Activated gamma-delta T cell treated with Interleukin-2 at 50 U/mL for 16 hours (primary cell): ENCODE measurements around the gene REV1.

Experiments
- DNase-seq: peaks from one replicate; pipeline ENCODE4 v3.0.0-alpha.2; 2020

REV1 gene

GRCh38 chr2:99444222-99444621 is 45.6 kb downstream of the REV1 start:
- no peak for DNase-seq

GRCh38 chr2:99442837-99443236 is 47.0 kb downstream of the REV1 start:
- no peak for DNase-seq

- DNase-seq: no peak
Observed at GRCh38 chr2:99439971-99440505, 49.8 kb downstream of the REV1 start.

DNA sequence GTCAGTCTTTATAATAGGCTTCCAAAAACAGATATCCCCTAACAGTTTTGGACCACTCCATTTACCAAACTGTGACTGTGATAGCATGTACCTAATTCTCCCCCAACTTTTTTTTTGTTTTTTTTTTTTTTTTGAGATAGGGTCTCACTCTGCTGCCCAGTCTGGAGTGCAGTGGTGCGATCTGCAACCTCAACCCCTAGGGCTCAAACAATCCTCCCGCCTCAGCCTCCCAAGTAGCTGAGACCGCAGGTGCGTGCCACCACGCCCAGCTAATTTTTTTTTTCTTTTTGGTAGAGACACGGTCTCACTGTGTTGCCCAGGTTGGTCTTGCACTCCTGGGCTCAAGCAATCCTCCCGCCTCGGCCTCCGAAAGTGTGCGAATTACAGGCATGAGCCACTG is 52.9 kb downstream of the REV1 start:
- no peak for DNase-seq

DNA sequence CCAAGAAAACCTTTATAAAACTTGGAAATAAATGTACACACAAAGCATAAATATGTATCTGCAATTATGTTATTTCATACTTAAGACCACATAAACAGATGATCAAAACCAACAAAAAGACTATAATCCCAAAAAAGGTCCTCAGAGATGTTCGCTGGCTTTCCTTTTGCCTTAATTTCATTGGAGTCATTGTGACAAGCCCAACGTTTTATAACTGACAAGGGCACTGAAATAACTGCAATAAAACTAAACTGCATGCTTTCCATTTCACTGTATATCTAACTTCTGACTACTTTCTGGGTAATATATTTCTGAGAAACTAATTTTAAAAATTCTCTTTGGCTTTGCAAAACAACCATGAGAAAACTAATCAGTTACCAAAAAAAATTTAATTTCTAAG is 56.5 kb downstream of the REV1 start:
- DNase-seq: no peak

- DNase-seq: no peak
Observed at GRCh38 chr2:99431587-99432275, 58.1 kb downstream of the REV1 start.

- DNase-seq: no peak
Observed at GRCh38 chr2:99430614-99431291, 59.1 kb downstream of the REV1 start.

- no peak for DNase-seq
Observed at GRCh38 chr2:99425022-99425421, 64.8 kb downstream of the REV1 start.

DNA sequence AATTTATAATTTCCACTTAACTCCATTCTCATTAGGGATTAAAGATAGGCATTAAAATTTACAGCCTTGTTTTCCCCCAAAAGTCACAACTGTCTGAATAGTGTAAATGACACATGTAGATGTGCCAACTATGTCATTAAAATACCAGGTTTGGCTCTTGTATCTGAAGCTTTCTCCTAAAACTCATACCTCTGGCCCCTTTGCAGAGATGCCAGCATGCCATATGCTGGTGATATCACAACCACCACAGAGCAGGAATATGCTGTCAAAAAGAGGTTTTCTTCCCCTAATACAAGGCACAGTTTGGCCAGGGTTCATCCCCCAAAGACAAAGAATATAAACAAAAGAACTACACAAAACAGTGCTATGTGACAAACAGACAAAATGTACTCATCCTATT is 65.4 kb downstream of the REV1 start:
- DNase-seq: no peak

DNA sequence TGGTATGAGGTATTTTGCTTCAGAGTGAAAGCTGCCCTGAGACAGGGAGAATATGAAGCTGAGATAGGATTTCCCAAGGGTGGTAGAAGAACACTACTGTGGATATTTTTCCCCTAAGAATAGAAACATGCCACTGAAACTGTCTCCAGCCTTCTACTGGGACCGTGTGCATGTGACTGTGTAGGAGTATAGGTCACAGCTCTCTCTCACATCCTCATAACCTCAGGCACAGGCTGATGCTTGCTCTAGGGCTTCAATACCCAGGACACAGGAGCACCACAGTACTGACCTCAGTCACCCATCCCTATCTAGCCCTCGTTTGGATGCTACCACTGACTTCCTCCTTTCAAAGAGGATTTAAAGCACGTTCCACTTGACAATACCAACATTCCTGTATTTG is 67.2 kb downstream of the REV1 start:
- no peak for DNase-seq

GRCh38 chr2:99421469-99421868 is 68.3 kb downstream of the REV1 start:
- no peak for DNase-seq

- no peak for DNase-seq
Observed at GRCh38 chr2:99420751-99421299, 69.0 kb downstream of the REV1 start.

DNA sequence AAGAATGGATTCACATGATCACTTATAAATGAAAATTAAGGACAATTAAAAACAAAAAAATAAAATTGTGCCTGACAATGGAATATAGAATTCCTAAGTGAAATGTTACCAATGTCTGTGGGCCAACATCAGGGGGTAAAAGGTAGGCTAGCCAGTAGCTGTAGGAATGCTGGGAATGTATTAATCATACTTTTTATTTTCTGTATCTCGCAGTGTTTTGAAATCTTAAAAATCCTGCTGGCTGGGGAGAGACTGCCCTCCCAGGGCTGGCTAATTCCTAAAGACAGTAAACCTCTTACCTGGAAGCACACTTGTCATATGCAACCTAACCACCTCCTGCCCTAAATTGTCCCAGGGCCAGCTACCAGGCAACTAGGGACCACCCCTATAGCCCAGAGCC is 69.8 kb downstream of the REV1 start:
- DNase-seq: no peak

GRCh38 chr2:99417396-99417795 is 72.4 kb downstream of the REV1 start:
- no peak for DNase-seq

GRCh38 chr2:99414566-99414965 is 75.3 kb downstream of the REV1 start:
- DNase-seq: no peak

DNA sequence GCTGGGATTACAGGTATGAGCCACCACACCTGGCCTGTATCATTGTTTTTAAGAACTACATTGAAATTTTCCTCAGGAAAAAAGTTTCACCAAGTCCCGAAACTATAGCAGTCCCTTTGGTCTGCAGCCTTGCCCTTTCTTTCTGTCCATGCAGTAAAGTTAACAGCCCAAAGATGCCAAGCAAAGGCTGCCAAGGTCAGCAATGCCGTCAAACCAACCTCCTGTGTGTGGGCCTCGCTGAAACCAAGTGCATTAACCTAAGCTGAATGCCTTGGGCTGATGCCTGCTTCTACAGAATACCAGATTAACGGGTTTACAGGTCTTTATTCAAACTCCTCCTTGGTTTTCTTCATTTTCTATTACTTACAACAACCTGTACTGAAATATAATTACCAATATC is 79.5 kb downstream of the REV1 start:
- no peak for DNase-seq

GRCh38 chr2:99406137-99406536 is 83.7 kb downstream of the REV1 start:
- no peak for DNase-seq

DNA sequence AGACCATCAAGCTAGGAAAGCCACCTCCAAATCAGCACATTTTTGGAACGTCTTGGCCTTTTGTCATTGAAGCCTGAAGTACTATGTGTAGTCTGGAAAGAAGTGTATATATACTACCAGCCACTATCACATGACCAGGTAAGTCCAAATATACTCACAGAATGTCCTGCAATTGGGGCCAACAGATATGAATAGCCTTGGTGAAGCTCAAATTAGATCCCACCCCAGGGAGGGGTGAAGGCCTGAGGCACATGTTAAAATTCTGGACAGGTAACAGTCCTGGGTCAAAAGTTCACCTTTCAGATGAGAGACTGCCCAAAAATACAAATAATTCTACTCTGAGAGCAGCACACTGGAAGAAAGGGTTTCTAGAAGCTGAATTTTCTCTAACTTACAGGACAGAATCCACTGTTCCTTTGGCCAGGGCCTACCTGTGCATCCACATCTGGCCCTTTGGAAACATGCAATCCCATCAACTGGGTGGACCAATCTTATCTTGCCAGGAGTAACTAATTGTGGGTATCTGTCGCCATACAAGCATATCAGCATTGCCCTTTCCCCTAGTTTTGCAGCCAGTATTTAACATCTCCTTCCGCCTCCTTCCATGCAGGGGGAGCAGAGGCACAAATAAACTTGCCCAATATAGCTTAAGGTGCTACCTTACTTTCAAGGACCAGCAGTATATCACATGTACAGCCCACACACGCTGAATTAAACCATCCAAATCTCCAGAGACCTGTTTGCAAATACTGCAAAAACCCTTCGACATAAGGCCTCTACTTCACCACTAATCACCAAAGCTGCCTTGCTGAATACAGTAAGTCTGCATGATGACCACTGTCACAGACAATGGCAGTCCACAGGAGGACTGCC is 84.8 kb downstream of the REV1 start:
- no peak for DNase-seq

GRCh38 chr2:99404039-99404796 is 85.6 kb downstream of the REV1 start:
- no peak for DNase-seq

DNA sequence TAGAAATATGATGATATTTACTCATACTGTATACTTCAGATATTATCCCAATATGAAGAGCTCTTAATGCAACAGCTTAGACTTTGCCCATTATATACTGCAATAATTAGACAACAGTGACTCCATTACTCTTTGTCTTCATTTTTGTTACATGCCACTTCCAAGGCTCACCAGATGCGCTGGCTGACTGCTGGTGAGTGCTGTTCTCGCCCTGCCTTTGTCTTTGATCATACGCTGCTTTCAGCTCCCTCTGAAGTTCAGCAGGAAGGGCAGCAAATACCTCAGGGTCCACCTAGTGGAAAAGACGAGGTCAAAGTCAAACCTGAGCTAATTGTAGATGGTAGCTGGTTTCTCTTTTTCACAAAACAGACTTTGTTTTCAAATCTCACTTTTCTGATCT is 86.3 kb downstream of the REV1 start:
- no peak for DNase-seq

- no peak for DNase-seq
Observed at GRCh38 chr2:99403084-99403483, 86.7 kb downstream of the REV1 start.

- no peak for DNase-seq
Observed at GRCh38 chr2:99401841-99402240, 88.0 kb downstream of the REV1 start.

GRCh38 chr2:99399795-99400194 is 90.0 kb downstream of the REV1 start:
- no peak for DNase-seq
